GM19324 (cell line): Measurements from ENCODE around the gene TARS3.
"Not testable (repeated sequence)": the region's sequence is repeated elsewhere in the genome, so short reads cannot be mapped to it uniquely, and the experiment has no call there.

ENCODE experiments used
- ATAC-seq: cut with Tn5 transposase; IDR thresholded peaks from one replicate; pipeline ENCODE4 v1.9.1; 2021; ENCODE audit warnings: mild to moderate bottlenecking, moderate library complexity; ENCODE audit not compliant: unreplicated experiment, low FRiP score

Gene TARS3

GRCh38 chr15:101633356-101633755 lies 90.9 kb downstream of the TARS3 start:
- ATAC-seq: no peak

- ATAC-seq: not testable (repeated sequence)
Observed at GRCh38 chr15:101626729-101627128, 97.5 kb downstream of the TARS3 start.

- no peak for ATAC-seq
Observed at GRCh38 chr15:101625980-101626379, 98.3 kb downstream of the TARS3 start.

GRCh38 chr15:101625184-101625583 lies 99.1 kb downstream of the TARS3 start:
- no peak for ATAC-seq

GRCh38 chr15:101623367-101624304 lies 100.6 kb downstream of the TARS3 start:
- no peak for ATAC-seq

GRCh38 chr15:101621961-101622360 lies 102.3 kb downstream of the TARS3 start:
- ATAC-seq: no peak

GRCh38 chr15:101620671-101621070 lies 103.6 kb downstream of the TARS3 start:
- no peak for ATAC-seq

GRCh38 chr15:101619615-101619865 lies 104.7 kb downstream of the TARS3 start:
- ATAC-seq: no peak

- no peak for ATAC-seq
Observed at GRCh38 chr15:101618851-101619614, 105.2 kb downstream of the TARS3 start.

- no peak for ATAC-seq
Observed at GRCh38 chr15:101618076-101618475, 106.2 kb downstream of the TARS3 start.

GRCh38 chr15:101617390-101617965 lies 106.8 kb downstream of the TARS3 start:
- no peak for ATAC-seq

GRCh38 chr15:101615986-101616848 lies 108.1 kb downstream of the TARS3 start:
- no peak for ATAC-seq

- no peak for ATAC-seq
Observed at GRCh38 chr15:101615414-101615985, 108.8 kb downstream of the TARS3 start.

GRCh38 chr15:101614761-101615160 lies 109.5 kb downstream of the TARS3 start:
- ATAC-seq: no peak

- no peak for ATAC-seq
Observed at GRCh38 chr15:101614001-101614585, 110.2 kb downstream of the TARS3 start.

- no peak for ATAC-seq
Observed at GRCh38 chr15:101613130-101614000, 110.9 kb downstream of the TARS3 start.

GRCh38 chr15:101612676-101613075 lies 111.6 kb downstream of the TARS3 start:
- ATAC-seq: no peak

GRCh38 chr15:101611580-101612299 lies 112.5 kb downstream of the TARS3 start:
- no peak for ATAC-seq
